ENCODE data around the gene POLA2. TPM values are rescaled to one million over a fixed set of nuclear protein-coding genes. Genes with fewer than 3 reads are reported as not detected.

The POLA2 gene
- total RNA-seq, 1 experiment from 2014 or later, result 37.7 TPM

DNA sequence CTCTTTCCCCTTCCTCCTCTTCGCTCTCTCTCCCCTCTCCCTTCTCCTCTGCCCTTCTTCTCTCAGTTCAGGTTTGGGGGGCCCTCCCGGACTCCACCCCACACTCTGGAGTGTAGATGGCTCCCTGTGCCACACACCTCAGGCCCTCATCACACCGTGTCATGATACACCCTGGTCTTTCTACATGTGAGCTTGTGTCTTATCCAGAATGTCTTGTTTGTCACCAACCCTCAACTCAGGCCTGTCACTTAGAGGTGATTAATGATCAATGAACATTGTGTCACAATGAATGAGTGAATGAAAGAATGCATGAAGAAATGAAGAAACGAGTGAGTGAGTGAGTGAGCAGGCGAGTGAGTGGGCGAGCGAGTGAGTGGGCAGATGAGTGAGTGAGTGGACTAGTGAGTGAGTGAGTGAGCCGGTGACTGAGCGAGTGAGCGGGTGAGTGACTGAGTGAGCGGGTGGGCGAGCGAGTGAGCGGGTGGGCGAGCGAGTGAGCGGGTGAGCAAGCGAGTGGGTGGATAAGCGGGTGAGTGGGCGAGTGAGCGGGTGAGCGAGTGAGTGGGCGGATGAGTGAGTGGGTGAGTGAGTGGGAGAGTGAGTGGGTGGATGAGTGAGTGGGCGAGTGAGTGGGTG lies 46.2 kb upstream of the POLA2 start:
- H3K27me3 ChIP-seq (ENCODE audit: insufficient read depth, low read length), result no peaks in the 10 kb centered on the region
- H3K56ac ChIP-seq (ENCODE audit: insufficient read length, low read depth, low read length), result no peak overlapping the region
- no peak overlapping the region for H2BK12ac ChIP-seq (ENCODE audit: insufficient read length, low read depth, low read length)
- no peak overlapping the region for H3K18ac ChIP-seq (ENCODE audit: insufficient read length, low read depth, low read length)
- WGBS (ENCODE audit: extremely low coverage, insufficient read length, low lambda C conversion rate), result 100% methylated on average over 3 of the region's 24 CpGs
- peak overlapping the region; percentile 50 for H3K4me2 ChIP-seq (ENCODE audit: insufficient read depth, insufficient read length, low read length)
- no peaks in the 10 kb centered on the region for H4K20me1 ChIP-seq (ENCODE audit: control insufficient read depth, insufficient read depth, insufficient read length)
- H3K79me1 ChIP-seq (ENCODE audit: insufficient read depth, low read depth, low read length, poor library complexity, severe bottlenecking), result no peaks in the 10 kb centered on the region
- peaks cover 6% of the 10 kb centered on the region for H3K23me2 ChIP-seq (ENCODE audit: insufficient read length, low read depth, low read length, poor library complexity, severe bottlenecking)
- H2BK5ac ChIP-seq (ENCODE audit: insufficient read length, low read length), result no peak overlapping the region
- H3K4me3 Mint-ChIP-seq, result peak overlapping the region in 1 of 2 experiments; percentile 65; a peak in 3 of 5 replicates
- H3K4ac ChIP-seq (ENCODE audit: low read depth, low read length), result no peak overlapping the region
- no peak overlapping the region for H2BK20ac ChIP-seq (ENCODE audit: low read depth, low read length, poor library complexity, severe bottlenecking)
- H3K79me2 ChIP-seq (ENCODE audit: insufficient read depth, low read length), result no peaks in the 10 kb centered on the region
- H2BK15ac ChIP-seq (ENCODE audit: low read depth, low read length), result no peak overlapping the region
- H2AFZ ChIP-seq (ENCODE audit: low read length), result no peak overlapping the region
- H4K5ac ChIP-seq (ENCODE audit: insufficient read length, low read depth, low read length), result no peak overlapping the region
- H3K27me3 Mint-ChIP-seq (ENCODE audit: low read depth), result no peaks in the 10 kb centered on the region
- H3K4me1 Mint-ChIP-seq, result peaks cover 27 to 56% of the 10 kb centered on the region in 2 experiments
- peaks cover 8% of the 10 kb centered on the region; the same call in 1 of the 2 replicates for H3K4me1 ChIP-seq (ENCODE audit: insufficient read depth, low read length)
- no peak for DNase-seq
- H4K8ac ChIP-seq (replicated peaks; ENCODE audit: insufficient read length, low read depth, low read length), result no peak overlapping the region
- H3K14ac ChIP-seq (ENCODE audit: insufficient read depth, low read length), result no peak overlapping the region
- H3K9me3 ChIP-seq (ENCODE audit: control insufficient read depth, low read depth, low read length), result no peaks in the 10 kb centered on the region
- no peak overlapping the region for H2BK120ac ChIP-seq (ENCODE audit: low read depth, low read length, poor library complexity, severe bottlenecking)
- H2AK5ac ChIP-seq (ENCODE audit: insufficient read length, low read length), result no peak overlapping the region
- TF ChIP-seq, protein P1, sequence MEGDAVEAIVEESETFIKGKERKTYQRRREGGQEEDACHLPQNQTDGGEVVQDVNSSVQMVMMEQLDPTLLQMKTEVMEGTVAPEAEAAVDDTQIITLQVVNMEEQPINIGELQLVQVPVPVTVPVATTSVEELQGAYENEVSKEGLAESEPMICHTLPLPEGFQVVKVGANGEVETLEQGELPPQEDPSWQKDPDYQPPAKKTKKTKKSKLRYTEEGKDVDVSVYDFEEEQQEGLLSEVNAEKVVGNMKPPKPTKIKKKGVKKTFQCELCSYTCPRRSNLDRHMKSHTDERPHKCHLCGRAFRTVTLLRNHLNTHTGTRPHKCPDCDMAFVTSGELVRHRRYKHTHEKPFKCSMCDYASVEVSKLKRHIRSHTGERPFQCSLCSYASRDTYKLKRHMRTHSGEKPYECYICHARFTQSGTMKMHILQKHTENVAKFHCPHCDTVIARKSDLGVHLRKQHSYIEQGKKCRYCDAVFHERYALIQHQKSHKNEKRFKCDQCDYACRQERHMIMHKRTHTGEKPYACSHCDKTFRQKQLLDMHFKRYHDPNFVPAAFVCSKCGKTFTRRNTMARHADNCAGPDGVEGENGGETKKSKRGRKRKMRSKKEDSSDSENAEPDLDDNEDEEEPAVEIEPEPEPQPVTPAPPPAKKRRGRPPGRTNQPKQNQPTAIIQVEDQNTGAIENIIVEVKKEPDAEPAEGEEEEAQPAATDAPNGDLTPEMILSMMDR (conservative IDR thresholded peaks at IDR 0.05), result no peak
- peak overlapping the region; percentile 34 for H3K27ac ChIP-seq (ENCODE audit: insufficient read length, low read depth, low read length)
- H3K9ac ChIP-seq (ENCODE audit: extremely low read depth, insufficient read length, low read length), result peak overlapping the region; percentile 30
- H3K36me3 Mint-ChIP-seq (ENCODE audit: insufficient read depth in 1 of 3, low read depth in 3 of 3), result peaks cover 0 to 13% (median 8%) of the 10 kb centered on the region in 3 experiments; a peak in 5 of 7 replicates
- peak overlapping the region in 2 of 3 experiments; percentile 1 to 79; a peak in 3 of 7 replicates for H3K27ac Mint-ChIP-seq
- no peak overlapping the region for H3T11ph ChIP-seq (ENCODE audit: low read length)
- no peak overlapping the region for H3K23ac ChIP-seq (ENCODE audit: insufficient read length, low read depth, low read length)
- H4K91ac ChIP-seq (ENCODE audit: insufficient read length, low read depth, low read length), result no peak overlapping the region
- H3K9me3 Mint-ChIP-seq, result peaks cover 0 to 3% of the 10 kb centered on the region in 2 experiments; a peak in 1 of 5 replicates

All from H9 (cell line).